Neuronal stem cell (in vitro differentiated cells): ENCODE measurements around the gene LAMB3.

Source experiments
- DNase-seq: peaks from one replicate; pipeline ENCODE4 v3.0.0-alpha.2; 2013; ENCODE audit warnings: low spot score
- H2AFZ ChIP-seq: one replicate; pipeline ENCODE4 v1.6.1; 2013; ENCODE audit warnings: mild to moderate bottlenecking, low read length, inconsistent platforms
- H2AK5ac ChIP-seq: 2 replicates; pipeline ENCODE4 v1.6.1; 2013; ENCODE audit warnings: low read depth, mild to moderate bottlenecking, inconsistent platforms, low read length, moderate library complexity, mixed read lengths
- H2BK120ac ChIP-seq: 2 replicates; pipeline ENCODE4 v1.6.1; 2013; ENCODE audit warnings: low read depth, mild to moderate bottlenecking, inconsistent platforms, low read length, moderate library complexity, mixed read lengths
- H2BK12ac ChIP-seq: one replicate; pipeline ENCODE4 v1.6.1; 2013; ENCODE audit warnings: low read length, inconsistent platforms
- H2BK15ac ChIP-seq: 2 replicates; pipeline ENCODE4 v1.6.1; 2013; ENCODE audit warnings: mild to moderate bottlenecking, low read length, inconsistent platforms, mixed read lengths
- H2BK5ac ChIP-seq: one replicate; pipeline ENCODE4 v1.6.1; 2013; ENCODE audit warnings: inconsistent platforms, mild to moderate bottlenecking, low read length, moderate library complexity
- H3K14ac ChIP-seq: one replicate; pipeline ENCODE4 v1.6.1; 2013; ENCODE audit warnings: low read length, inconsistent platforms
- H3K18ac ChIP-seq: 2 replicates; pipeline ENCODE4 v1.6.1; 2013; ENCODE audit warnings: low read length, inconsistent platforms
- H3K23ac ChIP-seq: 2 replicates; pipeline ENCODE4 v1.6.1; 2013; ENCODE audit warnings: low read depth, mild to moderate bottlenecking, mixed read lengths, low read length, inconsistent platforms; ENCODE audit not compliant: poor library complexity
- H3K27ac ChIP-seq: replicated peaks from 3 replicates; pipeline ENCODE4 v1.5.1; 2013; ENCODE audit warnings: low read length, inconsistent platforms
- H3K27me3 ChIP-seq, 3 experiments: 2 replicates each; pipeline ENCODE4 v1.6.1; 2013; ENCODE audit warnings: low read length in 3 of 3, mild to moderate bottlenecking in 2 of 3, inconsistent platforms in 1 of 3, low read depth in 1 of 3, mixed read lengths in 1 of 3, moderate library complexity in 1 of 3; ENCODE audit not compliant: control insufficient read depth in 3 of 3, insufficient read depth in 3 of 3
- H3K36me3 ChIP-seq, 2 donors: replicated peaks in 1 of 2; 2 replicates each; pipeline ENCODE4 v1.6.1; 2013; ENCODE audit warnings: low read length in 2 of 2; ENCODE audit not compliant: control insufficient read depth in 2 of 2, insufficient read depth in 2 of 2
- H3K4ac ChIP-seq: 2 replicates; pipeline ENCODE4 v1.6.1; 2013; ENCODE audit warnings: inconsistent platforms, mild to moderate bottlenecking, low read length, moderate library complexity
- H3K4me1 ChIP-seq, 2 donors: 1 replicate in 1 of 2; 2 replicates in 1 of 2; pipeline ENCODE4 v1.6.1; 2013; ENCODE audit warnings: low read length in 2 of 2, low read depth in 1 of 2; ENCODE audit not compliant: control insufficient read depth in 2 of 2, insufficient read depth in 1 of 2
- H3K4me2 ChIP-seq: one replicate; pipeline ENCODE4 v1.6.1; 2013; ENCODE audit warnings: mild to moderate bottlenecking, low read length, inconsistent platforms; ENCODE audit not compliant: insufficient read depth, poor library complexity, severe bottlenecking
- H3K4me3 ChIP-seq, 2 donors: 2 replicates each; pipeline ENCODE4 v1.5.1; 2013; ENCODE audit warnings: low read length in 2 of 2, mild to moderate bottlenecking in 2 of 2, inconsistent platforms in 1 of 2, moderate library complexity in 1 of 2
- H3K79me1 ChIP-seq: one replicate; pipeline ENCODE4 v1.6.1; 2013; ENCODE audit warnings: low read depth, mild to moderate bottlenecking, inconsistent platforms, low read length, moderate library complexity
- H3K9ac ChIP-seq: one replicate; pipeline ENCODE4 v1.6.1; 2013; ENCODE audit warnings: mild to moderate bottlenecking, low read depth, low read length, inconsistent platforms; ENCODE audit not compliant: poor library complexity
- H3K9me3 ChIP-seq, 2 donors: replicated peaks in 1 of 2; 2 replicates each; pipeline versions ENCODE3 to v1.6.1; 2013; ENCODE audit warnings: low read length in 2 of 2, mild to moderate bottlenecking in 2 of 2, inconsistent platforms in 1 of 2, low read depth in 1 of 2, mixed read lengths in 1 of 2, moderate library complexity in 1 of 2; ENCODE audit not compliant: control insufficient read depth in 2 of 2, insufficient read depth in 1 of 2
- H4K8ac ChIP-seq: one replicate; pipeline ENCODE4 v1.6.1; 2013; ENCODE audit warnings: low read depth, mild to moderate bottlenecking, inconsistent platforms, low read length, moderate library complexity
- H4K91ac ChIP-seq: one replicate; pipeline ENCODE4 v1.6.1; 2013; ENCODE audit warnings: low read length, low read depth, mild to moderate bottlenecking, inconsistent platforms; ENCODE audit not compliant: poor library complexity
- WGBS, 2 donors: extraction: QIAGEN DNeasy Blood & Tissue Kit; methylation state at CpG; one replicate each; pipeline ENCODE4 v1.1.7; 2013; ENCODE audit warnings: missing lambda C conversion rate in 2 of 2, mixed read lengths in 1 of 2; ENCODE audit not compliant: insufficient read length in 2 of 2, insufficient replicate concordance in 1 of 2; ENCODE audit errors: extremely low coverage in 2 of 2; 5-methylcytosine and 5-hydroxymethylcytosine counted together

Gene LAMB3

GRCh38 chr1:209617755-209618154, 34.5 kb downstream of the LAMB3 start:
- no peaks in the 10 kb centered on the region for H3K27me3 ChIP-seq
- H2BK12ac ChIP-seq, result no peak overlapping the region
- H3K79me1 ChIP-seq, result no peaks in the 10 kb centered on the region
- H2BK15ac ChIP-seq, result no peak overlapping the region
- peaks cover 0 to 3% of the 10 kb centered on the region in 2 donors for H3K36me3 ChIP-seq
- no peak overlapping the region for H3K4ac ChIP-seq
- no peak overlapping the region for H4K91ac ChIP-seq
- H2BK120ac ChIP-seq, result no peak overlapping the region
- no peak overlapping the region for H2AFZ ChIP-seq
- no peak overlapping the region for H2AK5ac ChIP-seq
- H4K8ac ChIP-seq, result no peak overlapping the region
- H3K23ac ChIP-seq, result no peak overlapping the region
- no peak overlapping the region for H3K18ac ChIP-seq
- no peak overlapping the region for H3K14ac ChIP-seq
- no peak overlapping the region for H3K4me3 ChIP-seq
- H3K9me3 ChIP-seq, result no peaks in the 10 kb centered on the region
- H3K9ac ChIP-seq, result no peak overlapping the region
- H3K4me1 ChIP-seq, result peaks cover 0 to 3% of the 10 kb centered on the region in 2 donors
- no peak overlapping the region for H2BK5ac ChIP-seq
- WGBS, 2 donors, result no CpG with 5 or more reads among the region's 6 CpGs
- DNase-seq, result no peak
- H3K27ac ChIP-seq, result no peak overlapping the region
- no peak overlapping the region for H3K4me2 ChIP-seq

- H3K4me2 ChIP-seq, result no peak overlapping the region
- H3K36me3 ChIP-seq, result peaks cover 0 to 3% of the 10 kb centered on the region in 2 donors
- no peak overlapping the region for H2BK5ac ChIP-seq
- WGBS, 2 donors, result no CpG with 5 or more reads among the region's 10 CpGs
- no peak overlapping the region for H2AK5ac ChIP-seq
- peaks cover 0 to 3% of the 10 kb centered on the region in 2 donors for H3K4me1 ChIP-seq
- H2BK12ac ChIP-seq, result no peak overlapping the region
- no peaks in the 10 kb centered on the region for H3K27me3 ChIP-seq
- peak overlapping the region; percentile 86 for H3K18ac ChIP-seq
- no peak overlapping the region for H3K4ac ChIP-seq
- no peak for DNase-seq
- no peak overlapping the region for H3K9ac ChIP-seq
- H2BK120ac ChIP-seq, result no peak overlapping the region
- no peak overlapping the region for H3K4me3 ChIP-seq
- no peak overlapping the region for H4K91ac ChIP-seq
- H4K8ac ChIP-seq, result no peak overlapping the region
- no peak overlapping the region for H2AFZ ChIP-seq
- no peak overlapping the region for H3K14ac ChIP-seq
- H3K23ac ChIP-seq, result no peak overlapping the region
- H3K27ac ChIP-seq, result no peak overlapping the region
- no peak overlapping the region for H2BK15ac ChIP-seq
- H3K9me3 ChIP-seq, result no peaks in the 10 kb centered on the region
- no peaks in the 10 kb centered on the region for H3K79me1 ChIP-seq
These were observed 35.1 kb downstream of the LAMB3 start for GRCh38 chr1:209617047-209617673.

GRCh38 chr1:209616366-209617046, 35.7 kb downstream of the LAMB3 start:
- H3K79me1 ChIP-seq, result no peaks in the 10 kb centered on the region
- no peak overlapping the region for H3K4ac ChIP-seq
- DNase-seq, result no peak
- H3K23ac ChIP-seq, result no peak overlapping the region
- no peak overlapping the region for H2BK12ac ChIP-seq
- H2BK5ac ChIP-seq, result no peak overlapping the region
- no CpG with 5 or more reads among the region's 5 CpGs for WGBS, 2 donors
- no peak overlapping the region for H2AK5ac ChIP-seq
- H3K9me3 ChIP-seq, result no peaks in the 10 kb centered on the region
- no peak overlapping the region for H4K8ac ChIP-seq
- H2AFZ ChIP-seq, result no peak overlapping the region
- H2BK15ac ChIP-seq, result no peak overlapping the region
- H2BK120ac ChIP-seq, result no peak overlapping the region
- peaks cover 0 to 4% of the 10 kb centered on the region in 2 donors for H3K36me3 ChIP-seq
- H3K4me3 ChIP-seq, result no peak overlapping the region
- peaks cover 0 to 3% of the 10 kb centered on the region in 2 donors for H3K4me1 ChIP-seq
- no peak overlapping the region for H3K27ac ChIP-seq
- H3K18ac ChIP-seq, result no peak overlapping the region
- H3K4me2 ChIP-seq, result no peak overlapping the region
- H3K27me3 ChIP-seq, result no peaks in the 10 kb centered on the region
- no peak overlapping the region for H4K91ac ChIP-seq
- no peak overlapping the region for H3K9ac ChIP-seq
- H3K14ac ChIP-seq, result no peak overlapping the region

GRCh38 chr1:209614906-209615305, 37.3 kb downstream of the LAMB3 start:
- no peak overlapping the region for H2BK15ac ChIP-seq
- peaks cover 0 to 4% of the 10 kb centered on the region in 2 donors for H3K36me3 ChIP-seq
- no peak overlapping the region for H2BK120ac ChIP-seq
- H2BK5ac ChIP-seq, result no peak overlapping the region
- H3K4me3 ChIP-seq, result no peak overlapping the region
- no peaks in the 10 kb centered on the region for H3K79me1 ChIP-seq
- no peak overlapping the region for H3K9ac ChIP-seq
- no peak overlapping the region for H4K8ac ChIP-seq
- no peak overlapping the region for H2AK5ac ChIP-seq
- H2BK12ac ChIP-seq, result no peak overlapping the region
- no peak overlapping the region for H3K27ac ChIP-seq
- peak overlapping the region; percentile 31 for H3K14ac ChIP-seq
- H3K27me3 ChIP-seq, result no peaks in the 10 kb centered on the region
- no peak overlapping the region for H2AFZ ChIP-seq
- peak overlapping the region; percentile 18 for H4K91ac ChIP-seq
- WGBS, 2 donors, result no CpG with 5 or more reads among the region's 5 CpGs
- DNase-seq, result no peak
- no peak overlapping the region for H3K4ac ChIP-seq
- H3K18ac ChIP-seq, result no peak overlapping the region
- H3K4me2 ChIP-seq, result no peak overlapping the region
- H3K23ac ChIP-seq, result no peak overlapping the region
- H3K9me3 ChIP-seq, result no peaks in the 10 kb centered on the region
- H3K4me1 ChIP-seq, result peaks cover 0 to 3% of the 10 kb centered on the region in 2 donors
